ENCODE results near the gene TICAM2.

DNA sequence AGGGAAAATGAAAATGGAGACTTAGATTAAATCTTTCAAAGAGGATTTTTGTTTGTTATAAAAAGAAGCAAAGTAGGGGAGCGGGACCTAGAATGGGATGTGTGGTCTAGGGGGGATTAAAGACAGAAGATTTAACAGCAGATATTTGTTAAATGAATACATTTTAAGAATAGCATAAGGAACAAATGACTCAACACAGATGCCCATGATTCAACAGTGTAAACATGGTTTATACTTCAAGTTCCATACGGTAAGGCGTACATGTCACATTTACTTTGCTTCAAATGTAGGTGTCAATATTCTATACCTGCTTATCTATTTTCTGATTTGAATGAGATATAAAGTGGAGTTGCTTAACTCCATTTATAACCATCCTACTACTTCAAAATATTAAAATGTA, 1.5 kb downstream of the TICAM2 start:
- TF ChIP-seq, protein P1, sequence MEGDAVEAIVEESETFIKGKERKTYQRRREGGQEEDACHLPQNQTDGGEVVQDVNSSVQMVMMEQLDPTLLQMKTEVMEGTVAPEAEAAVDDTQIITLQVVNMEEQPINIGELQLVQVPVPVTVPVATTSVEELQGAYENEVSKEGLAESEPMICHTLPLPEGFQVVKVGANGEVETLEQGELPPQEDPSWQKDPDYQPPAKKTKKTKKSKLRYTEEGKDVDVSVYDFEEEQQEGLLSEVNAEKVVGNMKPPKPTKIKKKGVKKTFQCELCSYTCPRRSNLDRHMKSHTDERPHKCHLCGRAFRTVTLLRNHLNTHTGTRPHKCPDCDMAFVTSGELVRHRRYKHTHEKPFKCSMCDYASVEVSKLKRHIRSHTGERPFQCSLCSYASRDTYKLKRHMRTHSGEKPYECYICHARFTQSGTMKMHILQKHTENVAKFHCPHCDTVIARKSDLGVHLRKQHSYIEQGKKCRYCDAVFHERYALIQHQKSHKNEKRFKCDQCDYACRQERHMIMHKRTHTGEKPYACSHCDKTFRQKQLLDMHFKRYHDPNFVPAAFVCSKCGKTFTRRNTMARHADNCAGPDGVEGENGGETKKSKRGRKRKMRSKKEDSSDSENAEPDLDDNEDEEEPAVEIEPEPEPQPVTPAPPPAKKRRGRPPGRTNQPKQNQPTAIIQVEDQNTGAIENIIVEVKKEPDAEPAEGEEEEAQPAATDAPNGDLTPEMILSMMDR (IDR thresholded peaks at IDR 0.05; ENCODE audit: low read length) = no peak
- TF ChIP-seq EZH2phosphoT487 (IDR thresholded peaks at IDR 0.05; ENCODE audit: low read length) (no peak), EZH2 (optimal IDR thresholded peaks at IDR 0.05; ENCODE audit: low read depth, low read length) (no peak)

All from MM.1S (cell line).